Ovary (tissue), 3 donors: ENCODE data around the gene DCTN1.

ENCODE experiments used
- POLR2A ChIP-seq: fragments of 450-650 bp; IDR thresholded peaks from one replicate; pipeline ENCODE4 v1.6.1; 2017; ENCODE audit warnings: antibody characterized with exemption, mild to moderate bottlenecking, moderate library complexity
- TF ChIP-seq, protein P1 (sequence below), 3 donors: fragments of 450-650 bp in 2 of 3; fragments of 200-600 bp in 1 of 3; IDR thresholded peaks; one replicate each; pipeline versions ENCODE4 v1.5.1 to v1.8.0; 2016 to 2022; ENCODE audit warnings: antibody characterized with exemption in 3 of 3, mild to moderate bottlenecking in 1 of 3
- donor health status: DM: no; HTN: no; CAD: no.

DNA sequence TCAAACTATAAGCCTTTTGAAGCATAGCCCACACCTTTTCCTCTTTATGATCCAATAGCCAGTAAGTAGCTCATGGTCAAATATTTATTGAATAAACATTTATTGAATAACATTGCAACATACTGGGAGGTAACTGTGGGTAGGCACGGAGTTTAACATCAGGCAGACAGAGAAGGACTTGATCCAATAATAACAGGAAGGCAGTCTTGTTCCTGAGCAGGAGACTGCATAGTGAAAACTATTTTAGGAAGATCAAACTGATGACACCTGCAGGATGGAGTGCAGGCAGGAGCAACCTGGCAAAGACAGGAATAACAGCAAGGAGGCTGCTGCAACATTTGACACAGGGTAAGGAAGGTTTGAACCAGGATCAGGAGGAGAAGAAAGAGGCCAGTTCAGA lies 3.1 kb upstream of the DCTN1 start:
- TF ChIP-seq, protein P1, sequence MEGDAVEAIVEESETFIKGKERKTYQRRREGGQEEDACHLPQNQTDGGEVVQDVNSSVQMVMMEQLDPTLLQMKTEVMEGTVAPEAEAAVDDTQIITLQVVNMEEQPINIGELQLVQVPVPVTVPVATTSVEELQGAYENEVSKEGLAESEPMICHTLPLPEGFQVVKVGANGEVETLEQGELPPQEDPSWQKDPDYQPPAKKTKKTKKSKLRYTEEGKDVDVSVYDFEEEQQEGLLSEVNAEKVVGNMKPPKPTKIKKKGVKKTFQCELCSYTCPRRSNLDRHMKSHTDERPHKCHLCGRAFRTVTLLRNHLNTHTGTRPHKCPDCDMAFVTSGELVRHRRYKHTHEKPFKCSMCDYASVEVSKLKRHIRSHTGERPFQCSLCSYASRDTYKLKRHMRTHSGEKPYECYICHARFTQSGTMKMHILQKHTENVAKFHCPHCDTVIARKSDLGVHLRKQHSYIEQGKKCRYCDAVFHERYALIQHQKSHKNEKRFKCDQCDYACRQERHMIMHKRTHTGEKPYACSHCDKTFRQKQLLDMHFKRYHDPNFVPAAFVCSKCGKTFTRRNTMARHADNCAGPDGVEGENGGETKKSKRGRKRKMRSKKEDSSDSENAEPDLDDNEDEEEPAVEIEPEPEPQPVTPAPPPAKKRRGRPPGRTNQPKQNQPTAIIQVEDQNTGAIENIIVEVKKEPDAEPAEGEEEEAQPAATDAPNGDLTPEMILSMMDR (IDR thresholded peaks at IDR 0.05) = no peak
- no peak for TF ChIP-seq POLR2A
